LoVo (cell line): Measurements from ENCODE around the gene TRAP1.
"Not testable (repeated sequence)": the region's sequence is repeated elsewhere in the genome, so short reads cannot be mapped to it uniquely, and the experiment has no call there.

Source experiments
- DNase-seq: peaks from one replicate; pipeline ENCODE4 v3.0.0-alpha.2; 2016; ENCODE audit warnings: low spot score

Gene TRAP1

GRCh38 chr16:3736116-3736515, 18.8 kb upstream of the TRAP1 start:
- no peak for DNase-seq

DNA sequence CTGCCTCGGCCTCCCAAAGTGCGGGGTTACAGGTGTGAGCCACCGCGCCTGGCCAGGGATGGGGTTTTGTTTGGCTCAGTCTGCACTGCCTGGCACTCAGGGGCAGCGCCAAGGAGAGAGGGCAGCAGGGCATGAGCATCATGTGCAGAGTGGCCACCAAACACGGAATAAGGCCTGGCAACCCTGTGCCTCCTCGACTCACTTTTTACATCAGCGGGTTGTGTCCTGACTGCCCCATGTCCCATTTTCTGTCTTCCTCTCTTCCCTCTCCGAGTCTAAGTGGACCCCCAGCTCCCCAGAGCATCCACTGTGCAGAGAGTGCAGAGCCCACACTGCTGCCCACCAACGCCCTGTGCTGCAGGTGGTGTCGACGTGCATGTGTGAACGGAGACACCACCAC, 18.2 kb upstream of the TRAP1 start:
- DNase-seq, result no peak

DNA sequence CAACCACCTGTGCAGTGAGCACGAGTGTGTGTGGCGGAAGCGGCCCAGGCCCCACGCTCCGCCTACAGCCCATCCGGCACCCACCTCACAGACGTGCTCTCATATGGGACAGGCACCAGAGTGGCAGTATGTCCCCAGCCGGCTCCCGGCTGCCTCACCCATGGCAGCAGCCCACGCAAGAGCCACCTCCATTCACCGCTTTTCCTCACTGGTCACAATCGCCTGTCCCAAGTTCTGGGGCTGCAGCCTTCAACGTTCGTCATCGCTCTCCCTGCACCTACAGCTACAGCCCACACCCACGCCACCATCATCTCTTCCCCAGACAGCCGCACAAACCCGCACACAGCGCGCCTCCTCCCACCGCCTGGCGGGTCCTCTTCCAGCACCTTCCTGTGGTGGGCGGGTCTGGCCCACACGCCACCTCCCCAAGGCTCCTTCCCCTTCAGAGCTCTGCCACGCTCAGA, 17.5 kb upstream of the TRAP1 start:
- DNase-seq, result no peak

GRCh38 chr16:3734084-3734757, 16.9 kb upstream of the TRAP1 start:
- DNase-seq, result no peak

- no peak for DNase-seq
These were observed 14.8 kb upstream of the TRAP1 start for GRCh38 chr16:3732171-3732570.

DNA sequence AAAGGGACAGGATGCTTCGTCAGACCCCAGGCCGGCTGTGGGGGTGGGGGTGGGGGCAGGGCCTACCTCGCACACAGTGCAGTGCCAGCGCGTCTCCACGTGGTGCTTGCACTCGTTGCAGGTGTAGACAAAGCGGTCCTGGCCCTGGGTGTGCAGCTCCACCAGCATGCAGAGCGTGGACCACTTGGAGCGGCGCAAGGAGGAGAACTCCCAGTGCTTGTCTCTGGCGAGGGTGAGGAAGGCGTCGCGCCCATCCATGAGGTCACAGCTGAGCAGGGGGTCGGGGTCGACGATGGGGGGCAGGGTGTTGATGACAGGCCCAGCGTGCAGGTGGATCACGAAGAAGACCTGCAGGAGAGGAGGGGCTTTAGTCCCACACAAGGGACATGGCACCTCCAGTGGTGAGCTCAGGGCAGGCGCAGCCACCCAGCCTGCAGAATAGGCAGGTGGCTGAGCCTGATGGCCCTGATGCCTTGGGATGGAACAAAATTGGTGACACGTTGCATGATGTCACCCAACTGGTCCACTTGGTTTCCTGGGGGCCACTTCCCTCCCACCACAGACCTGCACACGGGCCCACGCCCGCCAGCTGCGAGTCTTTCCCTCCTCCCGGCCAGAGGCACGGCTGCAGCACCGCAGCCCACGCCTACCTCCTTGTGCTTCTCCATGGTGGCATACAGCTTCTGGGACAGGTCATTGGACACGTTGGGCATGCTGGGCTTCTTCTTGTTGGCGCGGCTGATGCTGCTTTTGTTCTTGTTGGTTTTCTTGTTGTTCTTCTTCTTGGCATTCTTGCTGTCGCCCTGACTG, 14.0 kb upstream of the TRAP1 start:
- DNase-seq, result no peak

DNA sequence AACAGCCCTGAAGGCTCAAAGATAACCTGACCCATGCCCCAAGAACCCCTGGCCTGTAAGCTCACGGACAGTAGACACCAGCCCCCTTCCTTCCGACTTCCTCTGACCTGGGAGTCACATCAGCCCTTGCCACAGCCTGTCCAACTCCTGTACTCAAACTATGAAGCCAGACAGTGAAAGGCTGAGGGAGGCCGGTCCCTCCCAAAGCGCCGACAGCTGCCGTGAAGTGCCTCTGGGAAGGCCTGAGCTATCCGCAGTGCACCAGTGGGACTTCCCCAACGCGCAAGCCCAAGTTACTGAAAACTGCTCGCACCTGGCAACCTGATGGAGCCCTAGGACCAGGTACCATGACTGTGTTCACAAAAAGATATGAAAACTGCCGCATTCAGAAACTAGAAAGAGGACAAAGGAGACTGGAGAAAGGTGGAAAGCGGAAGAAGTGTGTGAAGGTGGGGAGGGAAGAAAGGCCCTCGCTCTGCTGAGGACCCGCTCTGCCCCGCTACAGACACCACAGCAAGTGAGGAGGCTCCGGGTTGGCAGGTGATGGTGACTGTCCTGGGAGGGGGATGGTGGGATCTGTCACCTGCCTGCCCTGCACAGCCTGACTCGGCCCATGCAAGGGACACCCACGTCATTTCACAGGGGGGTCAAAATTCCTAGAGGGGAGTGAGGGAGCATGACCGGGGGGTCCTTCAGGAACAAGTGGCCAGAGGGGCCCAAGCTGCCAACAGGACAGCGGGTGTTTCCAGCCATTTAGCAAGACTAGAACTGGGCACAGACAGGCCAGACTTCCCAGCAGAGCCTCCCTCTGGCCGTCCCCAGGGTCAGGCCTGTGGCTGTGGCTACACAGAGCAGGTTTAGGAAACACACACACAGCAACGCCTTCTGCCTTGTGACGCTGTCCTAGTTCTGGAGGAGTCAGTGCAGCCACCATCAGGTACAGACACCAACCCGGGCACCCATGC, 13.1 kb upstream of the TRAP1 start:
- DNase-seq, result no peak

GRCh38 chr16:3729161-3730112, 12.1 kb upstream of the TRAP1 start:
- no peak for DNase-seq

GRCh38 chr16:3728424-3729160, 11.3 kb upstream of the TRAP1 start:
- DNase-seq, result no peak

DNA sequence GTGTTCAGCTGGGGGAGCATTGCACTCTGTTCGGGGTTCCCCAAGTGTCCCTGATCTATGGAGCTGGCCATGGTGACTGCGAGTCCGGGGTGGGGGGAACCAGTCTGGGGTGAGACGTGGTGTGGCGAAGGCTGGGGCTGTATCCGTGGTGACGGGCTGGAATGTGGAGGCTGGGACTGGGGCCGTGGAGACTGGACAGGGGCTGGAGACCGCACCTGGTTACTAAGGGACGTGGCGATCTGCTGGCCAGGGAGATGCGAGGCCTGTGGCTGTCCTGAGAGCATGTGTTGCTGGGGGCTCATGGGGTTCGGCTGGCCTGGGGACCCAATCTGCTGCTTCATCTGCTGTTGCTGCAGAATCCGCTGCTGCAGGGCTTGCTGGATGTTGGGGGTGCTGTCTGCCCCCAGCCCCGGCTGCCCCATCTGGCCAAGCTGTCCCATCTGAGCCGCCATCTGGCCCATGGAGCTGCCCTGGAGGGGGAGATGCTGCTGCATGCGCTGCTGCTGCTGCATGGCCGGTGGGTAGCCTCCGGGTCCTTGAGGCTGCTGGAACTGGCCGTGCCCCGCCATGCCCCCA, 10.6 kb upstream of the TRAP1 start:
- DNase-seq, result no peak

GRCh38 chr16:3726021-3726687, 8.8 kb upstream of the TRAP1 start:
- DNase-seq, result no peak

DNA sequence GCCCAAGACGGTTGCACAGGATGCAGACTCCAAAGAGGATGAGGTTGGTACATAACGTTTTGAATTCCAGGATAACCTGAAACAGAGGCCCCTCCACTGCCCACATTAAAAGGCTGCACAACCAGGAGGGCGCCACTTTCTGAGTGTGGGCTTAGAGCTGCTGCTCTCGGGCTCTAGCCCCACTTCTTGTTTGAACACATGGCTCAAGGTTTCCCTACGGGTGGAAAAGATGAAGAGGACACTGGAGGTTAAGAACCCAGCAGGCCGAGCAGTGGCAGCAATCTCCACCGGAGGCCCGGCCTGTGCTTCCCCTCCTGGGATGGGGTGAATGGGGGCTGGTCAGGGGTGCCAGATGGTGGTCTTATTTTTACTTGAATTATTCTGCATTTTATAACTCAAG, 8.0 kb upstream of the TRAP1 start:
- no peak for DNase-seq

GRCh38 chr16:3722508-3722907, 5.2 kb upstream of the TRAP1 start:
- DNase-seq, result no peak

DNA sequence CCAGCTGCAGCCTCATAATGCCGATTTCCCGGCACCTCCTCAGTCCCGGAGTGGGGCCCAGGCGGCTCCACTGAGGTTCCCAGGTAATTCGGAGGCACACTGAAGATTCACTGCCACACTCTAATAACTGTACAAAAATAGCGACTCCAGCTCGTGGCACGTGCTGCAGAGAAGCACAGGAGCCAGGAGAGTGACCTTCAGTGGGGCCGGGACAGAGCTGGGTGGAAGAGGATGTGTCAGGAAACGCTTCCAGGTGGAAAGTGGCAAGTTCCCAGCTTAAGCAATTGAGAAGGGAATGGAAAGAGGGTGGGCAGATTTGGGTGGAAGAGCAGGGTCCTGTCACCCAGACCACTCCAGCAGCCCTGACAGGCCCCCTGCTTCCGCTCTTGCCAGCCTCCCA, 3.1 kb upstream of the TRAP1 start:
- DNase-seq, result no peak

- DNase-seq, result no peak
These were observed 1.3 kb upstream of the TRAP1 start for GRCh38 chr16:3718628-3719027.

- no peak for DNase-seq
These were observed 681 bp upstream of the TRAP1 start for GRCh38 chr16:3718019-3718391.

- peak; percentile 32 for DNase-seq
These were observed 491 bp downstream of the TRAP1 start for GRCh38 chr16:3716831-3717234.

DNA sequence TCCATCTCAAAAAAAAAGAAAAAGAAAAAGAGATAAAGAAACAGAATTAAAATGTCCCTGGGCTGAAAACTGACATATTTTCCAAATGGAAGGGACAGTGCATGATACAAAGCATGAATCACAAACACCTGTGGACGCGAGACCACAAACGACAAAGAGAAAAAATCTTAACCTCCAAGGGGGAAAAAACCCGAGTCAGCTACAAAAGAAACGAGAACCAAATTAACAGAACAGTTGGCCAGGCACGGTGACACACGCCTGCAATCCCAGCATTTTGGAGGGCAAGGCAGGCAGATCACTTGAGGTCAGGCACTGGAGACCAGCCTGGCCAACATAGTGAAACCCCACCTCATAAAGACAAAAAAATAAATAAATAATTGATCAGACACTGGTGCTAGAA, 1.9 kb downstream of the TRAP1 start:
- no peak for DNase-seq

DNA sequence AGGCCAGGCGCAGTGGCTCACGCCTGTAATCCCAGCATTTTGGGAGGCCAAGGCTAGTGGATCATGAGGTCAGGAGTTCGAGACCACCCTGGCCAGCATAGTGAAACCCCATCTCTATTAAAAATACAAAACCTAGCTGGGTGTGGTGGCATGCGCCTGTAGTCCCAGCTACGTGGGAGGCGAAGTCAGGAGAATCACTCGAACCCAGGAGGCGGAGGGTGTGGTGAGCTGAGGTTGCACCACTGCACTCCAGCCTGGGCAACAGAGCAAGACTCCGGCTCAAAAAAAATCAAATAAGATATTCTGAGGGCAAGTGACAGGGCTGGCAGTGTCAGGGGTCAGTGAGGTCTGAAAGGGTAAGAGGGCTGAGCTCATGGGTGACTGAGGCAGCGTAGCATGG, 2.9 kb downstream of the TRAP1 start:
- DNase-seq, result not testable (repeated sequence)
